ENCODE results near the gene C14orf39. TPM values are rescaled to one million over a fixed set of nuclear protein-coding genes. Genes with fewer than 3 reads are reported as not detected.

The C14orf39 gene
- not detected for total RNA-seq

DNA sequence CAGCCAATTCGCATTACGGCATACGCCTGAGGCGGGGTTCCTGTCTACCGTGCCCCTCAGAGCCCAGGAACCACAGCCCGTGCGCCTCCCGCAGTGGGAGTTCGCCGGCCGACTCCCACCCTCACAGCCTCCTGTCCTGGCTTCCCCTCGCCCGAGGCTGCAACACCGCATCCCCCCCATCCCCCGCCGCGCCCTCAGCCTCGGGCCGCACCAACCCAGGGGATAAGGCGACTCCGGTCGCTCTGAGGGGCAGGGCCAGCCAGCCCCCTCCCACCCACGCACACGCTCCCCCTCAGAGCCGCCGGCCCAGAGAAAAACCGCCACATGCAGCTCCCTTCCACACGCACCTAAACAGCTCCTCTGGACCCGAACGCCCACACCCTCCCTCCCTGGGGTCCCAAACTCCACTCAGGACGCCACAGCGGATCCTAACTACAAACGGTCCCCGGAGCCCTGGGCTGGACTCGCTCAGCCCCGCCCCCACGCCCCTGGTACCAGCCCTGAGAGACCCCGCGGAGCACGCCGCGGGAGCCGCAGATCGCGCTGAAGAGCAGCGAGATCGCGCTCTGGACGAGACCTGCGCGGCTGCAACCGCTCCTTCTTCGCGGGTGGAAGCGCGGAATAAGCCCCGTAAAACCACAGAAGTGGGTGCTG lies at the start of gene C14orf39:
TSS of gene C14orf39 (minus strand) at position 466 of the 654 bp plus-strand sequence. CDS start 985 bp downstream, outside the sequence.
- DNase-seq, result peak; percentile 21
- Mint-ChIP-seq H3K4me1 (ENCODE audit: low read depth) (peaks cover 2% of the 10 kb centered on the region), H3K27ac (no peak within 1 kb of the TSS), H3K27me3 (ENCODE audit: low read depth) (peaks cover 27% of the 10 kb centered on the region), H3K4me3 (no peak within 1 kb of the TSS), H3K9me3 (peaks cover under 1% of the 10 kb centered on the region), H3K36me3 (ENCODE audit: low read depth) (no peaks in the 10 kb centered on the region)
- intact Hi-C loops (cut with micrococcal nuclease), result loop anchor here (2.0 kb wide), 1 partner anchor 21 kb away; no protein-coding TSS in a partner anchor
- CTCF ChIA-PET, result no interaction called here

GRCh38 chr14:60532442-60532841 lies 46.6 kb upstream of the C14orf39 start:
- H3K36me3 Mint-ChIP-seq (ENCODE audit: low read depth), result no peaks in the 10 kb centered on the region
- intact Hi-C loops (cut with micrococcal nuclease), result no loop called here
- CTCF ChIA-PET, result no interaction called here
- no peak overlapping the region for H3K27ac Mint-ChIP-seq
- H3K4me1 Mint-ChIP-seq (ENCODE audit: low read depth), result no peaks in the 10 kb centered on the region
- H3K9me3 Mint-ChIP-seq, result no peaks in the 10 kb centered on the region
- H3K27me3 Mint-ChIP-seq (ENCODE audit: low read depth), result peaks cover 25% of the 10 kb centered on the region
- H3K4me3 Mint-ChIP-seq, result no peak overlapping the region
- DNase-seq, result no peak

DNA sequence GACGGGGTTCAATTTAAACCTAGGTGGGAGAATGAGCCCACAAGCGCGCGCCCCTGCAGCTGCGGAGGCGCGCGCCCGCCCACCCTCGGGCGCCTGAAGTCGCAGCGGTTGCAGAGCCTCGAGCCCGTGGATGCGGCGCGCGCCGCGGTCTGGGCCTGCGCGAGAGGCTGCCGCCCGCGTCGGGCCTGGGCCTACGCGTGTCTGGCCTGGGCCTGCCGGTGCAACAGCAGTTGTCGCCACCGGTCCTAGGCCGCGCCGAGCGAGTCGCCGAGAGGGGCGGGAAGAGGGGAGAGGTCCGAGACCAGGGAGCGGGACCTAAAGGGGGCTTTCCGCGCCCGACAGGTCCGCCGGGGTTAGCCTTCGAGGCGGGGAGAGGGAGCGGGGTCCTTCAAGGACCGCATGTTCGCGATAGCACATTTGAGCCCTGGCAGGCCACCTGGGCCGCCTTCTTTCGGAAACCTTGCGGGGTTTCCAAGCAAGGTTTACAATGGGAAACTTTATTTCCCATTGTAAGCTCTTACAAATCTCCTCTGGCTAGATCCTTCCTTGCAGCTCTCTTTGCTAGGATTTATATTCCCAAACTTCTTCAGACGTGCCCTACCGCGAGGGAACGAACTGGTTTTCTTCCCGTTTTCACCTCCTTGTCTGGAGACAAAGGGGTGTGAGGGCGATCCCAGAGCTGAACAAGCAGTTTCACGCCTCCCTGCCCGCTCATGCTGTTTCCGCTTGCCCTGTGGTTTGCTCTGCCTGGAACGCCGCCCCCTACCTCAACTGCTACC lies 29.8 kb upstream of the C14orf39 start:
- peaks cover 54% of the 10 kb centered on the region for H3K27me3 Mint-ChIP-seq (ENCODE audit: low read depth)
- H3K36me3 Mint-ChIP-seq (ENCODE audit: low read depth), result no peaks in the 10 kb centered on the region
- H3K4me1 Mint-ChIP-seq (ENCODE audit: low read depth), result peaks cover 13% of the 10 kb centered on the region
- no peak overlapping the region for H3K27ac Mint-ChIP-seq
- CTCF ChIA-PET, result interaction anchor here (0.6 to 0.9 kb wide), 4 partner anchors 10 to 168 kb away, joined by 3 read pairs; no protein-coding TSS in a partner anchor
- peak overlapping the region; percentile 49 for H3K4me3 Mint-ChIP-seq
- no peaks in the 10 kb centered on the region for H3K9me3 Mint-ChIP-seq
- no peak for DNase-seq
- intact Hi-C loops (cut with micrococcal nuclease), result loop anchor here (2.0 to 5.0 kb wide), 2 partner anchors 163 to 185 kb away; no protein-coding TSS in a partner anchor

DNA sequence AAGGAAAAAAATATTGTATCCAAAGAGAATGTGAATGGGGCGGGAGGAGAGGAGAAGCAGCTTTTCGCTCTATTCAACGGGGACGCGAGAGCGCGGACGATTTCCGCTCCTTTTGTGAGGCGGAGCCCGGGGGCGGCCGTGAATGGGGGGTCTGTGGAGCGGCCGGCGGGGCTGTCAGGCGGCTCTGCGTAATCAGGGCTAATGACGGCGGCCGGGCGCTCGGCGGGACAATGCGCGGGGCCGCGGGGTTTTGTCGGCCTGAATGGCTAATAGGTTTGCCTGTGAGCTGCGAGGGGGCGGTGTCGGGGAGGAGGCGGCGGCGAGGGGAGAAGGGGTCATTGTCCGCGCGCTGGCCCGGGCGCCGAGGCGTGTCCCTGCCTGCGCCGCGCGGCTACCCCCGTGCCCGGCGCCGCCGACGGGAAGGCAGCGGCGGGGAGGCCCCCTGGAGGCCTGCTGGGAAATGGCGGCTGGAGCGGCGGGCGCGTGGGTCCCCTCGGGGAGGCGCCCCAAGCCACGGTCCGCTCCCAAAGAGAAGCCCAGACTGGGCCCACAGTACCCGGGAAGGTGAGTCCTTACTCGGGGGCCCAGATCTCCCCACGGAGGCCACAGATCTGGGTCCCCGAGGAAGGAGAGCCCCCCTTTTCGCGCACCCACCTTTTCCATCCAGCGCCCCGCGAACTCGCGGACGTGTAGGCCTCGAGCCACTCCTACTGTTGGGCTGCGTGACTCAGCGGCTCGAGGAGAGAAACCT lies 29.1 kb upstream of the C14orf39 start:
- intact Hi-C loops (cut with micrococcal nuclease), result loop anchor here (2.0 to 5.0 kb wide), 3 partner anchors 163 to 268 kb away; partner anchors contain the start of gene PPM1A
- H3K27ac Mint-ChIP-seq, result no peak overlapping the region

GRCh38 chr14:60514378-60514740 lies 28.5 kb upstream of the C14orf39 start:
- Mint-ChIP-seq H3K27ac (no peak overlapping the region), H3K4me3 (peak overlapping the region; percentile 49), H3K4me1 (ENCODE audit: low read depth) (peaks cover 25% of the 10 kb centered on the region), H3K36me3 (ENCODE audit: low read depth) (no peaks in the 10 kb centered on the region), H3K27me3 (ENCODE audit: low read depth) (peaks cover 67% of the 10 kb centered on the region), H3K9me3 (no peaks in the 10 kb centered on the region)
- intact Hi-C loops (cut with micrococcal nuclease), result loop anchor here (2.0 to 5.0 kb wide), 2 partner anchors 184 to 267 kb away; partner anchors contain the start of gene PPM1A
- CTCF ChIA-PET, result no interaction called here
- no peak for DNase-seq

More for the DNA sequence above, 29.1 kb upstream of the C14orf39 start:
- DNase-seq, result no peak
- H3K9me3 Mint-ChIP-seq, result no peaks in the 10 kb centered on the region
- CTCF ChIA-PET, result no interaction called here
- peaks cover 19% of the 10 kb centered on the region for H3K4me1 Mint-ChIP-seq (ENCODE audit: low read depth)
- H3K36me3 Mint-ChIP-seq (ENCODE audit: low read depth), result no peaks in the 10 kb centered on the region
- H3K4me3 Mint-ChIP-seq, result peak overlapping the region; percentile 49
- H3K27me3 Mint-ChIP-seq (ENCODE audit: low read depth), result peaks cover 62% of the 10 kb centered on the region

DNA sequence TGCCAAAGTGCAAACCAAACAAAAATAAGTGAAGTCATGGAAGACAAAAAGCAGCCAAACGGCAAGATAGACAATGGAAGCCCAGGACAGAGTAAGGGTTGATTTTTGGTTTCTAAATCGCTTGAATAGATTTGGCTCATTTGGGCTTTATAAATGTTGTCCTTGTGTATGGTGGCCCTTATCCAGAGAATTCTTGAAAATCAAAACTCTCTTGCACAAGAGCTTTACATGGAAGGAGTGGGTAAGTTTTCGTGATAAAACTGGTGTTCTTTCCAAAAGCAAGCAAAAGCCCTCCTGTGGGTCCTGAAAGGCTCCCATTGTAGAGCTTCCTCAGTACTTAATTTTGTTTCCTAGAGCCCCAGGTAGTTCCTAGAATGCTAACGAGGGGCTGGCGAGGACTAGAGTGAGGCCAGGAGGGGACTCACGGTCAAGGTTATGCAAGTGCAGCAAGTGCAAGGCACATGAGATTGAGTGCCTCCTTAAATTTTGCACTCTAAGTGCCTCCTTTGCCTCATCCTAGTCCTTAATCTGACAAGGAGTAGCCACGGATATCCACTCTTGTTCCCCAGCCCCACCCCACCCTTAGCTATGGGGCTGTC lies 27.2 kb upstream of the C14orf39 start:
- no peaks in the 10 kb centered on the region for H3K9me3 Mint-ChIP-seq
- CTCF ChIA-PET, result interaction anchor here (1.0 to 1.2 kb wide), 2 partner anchors 17 to 137 kb away, joined by 3 read pairs; no protein-coding TSS in a partner anchor
- no peak overlapping the region for H3K4me3 Mint-ChIP-seq
- DNase-seq, result no peak
- no peaks in the 10 kb centered on the region for H3K36me3 Mint-ChIP-seq (ENCODE audit: low read depth)
- intact Hi-C loops (cut with micrococcal nuclease), result loop anchor here (2.0 to 5.0 kb wide), 2 partner anchors 134 to 266 kb away; partner anchors contain the start of gene PPM1A
- H3K4me1 Mint-ChIP-seq (ENCODE audit: low read depth), result peaks cover 30% of the 10 kb centered on the region
- H3K27ac Mint-ChIP-seq, result no peak overlapping the region
- H3K27me3 Mint-ChIP-seq (ENCODE audit: low read depth), result peaks cover 77% of the 10 kb centered on the region

GRCh38 chr14:60512126-60512525 lies 26.3 kb upstream of the C14orf39 start:
- peaks cover 80% of the 10 kb centered on the region for H3K27me3 Mint-ChIP-seq (ENCODE audit: low read depth)
- H3K9me3 Mint-ChIP-seq, result no peaks in the 10 kb centered on the region
- peaks cover 38% of the 10 kb centered on the region for H3K4me1 Mint-ChIP-seq (ENCODE audit: low read depth)
- no peaks in the 10 kb centered on the region for H3K36me3 Mint-ChIP-seq (ENCODE audit: low read depth)
- no peak for DNase-seq
- intact Hi-C loops (cut with micrococcal nuclease), result loop anchor here (2.0 to 5.0 kb wide), 2 partner anchors 135 to 265 kb away; partner anchors contain the start of gene PPM1A
- H3K4me3 Mint-ChIP-seq, result no peak overlapping the region
- no peak overlapping the region for H3K27ac Mint-ChIP-seq
- CTCF ChIA-PET, result interaction anchor here (1.2 kb wide), 1 partner anchor 16 kb away, joined by 3 read pairs; no protein-coding TSS in a partner anchor

- Mint-ChIP-seq H3K27ac (no peak overlapping the region), H3K9me3 (no peaks in the 10 kb centered on the region), H3K4me3 (peak overlapping the region; percentile 27), H3K36me3 (ENCODE audit: low read depth) (no peaks in the 10 kb centered on the region), H3K27me3 (ENCODE audit: low read depth) (peaks cover 81% of the 10 kb centered on the region), H3K4me1 (ENCODE audit: low read depth) (peaks cover 39% of the 10 kb centered on the region)
- CTCF ChIA-PET, result interaction anchor here (0.6 kb wide), 1 partner anchor 177 kb away, joined by 3 read pairs; no protein-coding TSS in a partner anchor
- no peak for DNase-seq
- intact Hi-C loops (cut with micrococcal nuclease), result loop anchor here (5.0 kb wide), 1 partner anchor 264 kb away; the partner anchor contains the start of gene PPM1A
Measured at GRCh38 chr14:60510951-60511599, 25.2 kb upstream of the C14orf39 start.

- Mint-ChIP-seq H3K36me3 (ENCODE audit: low read depth) (no peaks in the 10 kb centered on the region), H3K27me3 (ENCODE audit: low read depth) (peaks cover 82% of the 10 kb centered on the region), H3K4me1 (ENCODE audit: low read depth) (peaks cover 35% of the 10 kb centered on the region), H3K4me3 (no peak overlapping the region), H3K27ac (no peak overlapping the region), H3K9me3 (no peaks in the 10 kb centered on the region)
- CTCF ChIA-PET, result no interaction called here
- DNase-seq, result no peak
- intact Hi-C loops (cut with micrococcal nuclease), result loop anchor here (5.0 kb wide), 1 partner anchor 263 kb away; the partner anchor contains the start of gene PPM1A
Measured at GRCh38 chr14:60510254-60510950, 24.5 kb upstream of the C14orf39 start.

DNA sequence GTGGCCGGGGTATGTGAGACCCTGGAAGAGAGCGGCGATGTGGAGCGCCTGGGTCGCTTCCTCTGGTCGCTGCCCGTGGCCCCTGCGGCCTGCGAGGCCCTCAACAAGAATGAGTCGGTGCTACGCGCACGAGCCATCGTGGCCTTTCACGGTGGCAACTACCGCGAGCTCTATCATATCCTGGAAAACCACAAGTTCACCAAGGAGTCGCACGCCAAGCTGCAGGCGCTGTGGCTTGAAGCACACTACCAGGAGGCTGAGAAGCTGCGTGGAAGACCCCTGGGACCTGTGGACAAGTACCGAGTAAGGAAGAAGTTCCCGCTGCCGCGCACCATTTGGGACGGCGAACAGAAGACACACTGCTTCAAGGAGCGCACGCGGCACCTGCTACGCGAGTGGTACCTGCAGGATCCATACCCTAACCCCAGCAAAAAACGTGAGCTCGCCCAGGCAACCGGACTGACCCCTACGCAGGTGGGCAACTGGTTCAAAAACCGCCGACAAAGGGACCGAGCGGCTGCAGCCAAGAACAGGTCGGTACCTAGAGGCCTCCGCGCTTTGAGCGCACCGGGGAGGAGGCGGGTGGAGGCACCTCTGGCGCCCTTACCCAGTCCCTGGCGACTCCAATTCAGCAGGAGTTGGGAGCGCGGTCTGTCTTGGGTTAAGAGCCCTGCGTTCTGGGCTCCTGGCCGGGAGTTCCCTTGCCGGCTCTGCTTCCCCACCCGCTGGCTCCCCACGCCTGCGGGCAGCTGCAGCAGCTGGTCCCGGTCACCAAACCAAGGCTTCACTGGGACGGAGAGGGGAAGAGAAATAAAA lies 23.8 kb upstream of the C14orf39 start:
- intact Hi-C loops (cut with micrococcal nuclease), result loop anchor here (5.0 to 10.0 kb wide), 2 partner anchors 262 to 315 kb away; partner anchors contain the start of gene PPM1A
- Mint-ChIP-seq H3K36me3 (ENCODE audit: low read depth) (no peaks in the 10 kb centered on the region), H3K9me3 (no peaks in the 10 kb centered on the region), H3K4me1 (ENCODE audit: low read depth) (peaks cover 33% of the 10 kb centered on the region), H3K27me3 (ENCODE audit: low read depth) (peaks cover 83% of the 10 kb centered on the region), H3K27ac (no peak overlapping the region), H3K4me3 (no peak overlapping the region)
- CTCF ChIA-PET, result no interaction called here
- DNase-seq, result no peak
